Upper lobe of left lung (tissue), 4 donors: ENCODE results near the gene VGLL3.

Source experiments
- CTCF ChIP-seq, 6 experiments: fragments of 450-650 bp in 4 of 6; fragments of 200-600 bp in 2 of 6; sonication (generic) in 2 of 6; IDR thresholded peaks; one replicate each; pipeline ENCODE4 v1.5.1; 2016 to 2019; ENCODE audit warnings: antibody characterized with exemption in 6 of 6
- POLR2AphosphoS5 ChIP-seq, 2 donors: sonication (generic); formaldehyde crosslinking; IDR thresholded peaks; one replicate each; pipeline ENCODE4 v1.5.1; 2017; ENCODE audit warnings: antibody characterized with exemption in 2 of 2

DNA sequence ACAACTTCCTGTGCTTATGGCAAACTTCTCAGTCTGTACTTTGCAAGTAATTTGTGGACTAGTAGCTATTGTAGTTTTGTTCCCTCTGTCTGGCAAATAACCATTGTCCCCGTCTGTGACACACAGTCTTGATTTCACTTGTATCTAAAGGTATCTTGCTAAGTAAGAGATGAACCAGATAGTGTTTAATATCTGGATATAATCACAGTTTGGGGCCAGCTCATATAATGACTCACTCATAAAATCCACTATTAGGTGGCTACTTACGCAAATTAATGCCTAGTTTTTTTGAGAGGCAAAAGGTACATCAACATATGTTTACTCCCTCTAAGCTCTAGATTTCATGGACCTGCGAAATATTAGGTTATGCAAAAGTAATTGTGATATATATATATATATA lies 30.4 kb downstream of the VGLL3 start:
- TF ChIP-seq CTCF (IDR thresholded peaks at IDR 0.05) (no peak), POLR2AphosphoS5 (IDR thresholded peaks at IDR 0.05) (no peak)
